RWPE2 (cell line): ENCODE results near the gene CRYGD.

Experiments used
- ATAC-seq: fragments of 200-7000 bp; cut with Tn5 transposase; 3 replicates; pipeline ENCODE4 v1.9.1; 2021; ENCODE audit warnings: low read depth
- DNase-seq: peaks from one replicate; pipeline ENCODE4 v3.0.0-alpha.2; 2020; ENCODE audit warnings: low spot score
- H3K27ac ChIP-seq: fragments of 450-650 bp; 2 replicates; pipeline ENCODE4 v1.5.1; 2017; ENCODE audit warnings: mild to moderate bottlenecking; ENCODE audit not compliant: poor library complexity, severe bottlenecking
- H3K27me3 ChIP-seq: fragments of 250-450 bp; sonication (Bioruptor Pico); 2 replicates; pipeline ENCODE4 v1.5.1; 2021; ENCODE audit warnings: mild to moderate bottlenecking, moderate library complexity; ENCODE audit not compliant: insufficient read depth, poor library complexity, severe bottlenecking
- H3K36me3 ChIP-seq: fragments of 250-450 bp; sonication (Bioruptor Pico); 2 replicates; pipeline ENCODE4 v1.5.1; 2020; ENCODE audit warnings: low read depth, mild to moderate bottlenecking, moderate library complexity
- H3K4me1 ChIP-seq: fragments of 250-450 bp; sonication (Bioruptor Pico); 2 replicates; pipeline ENCODE4 v1.5.1; 2021; ENCODE audit warnings: mild to moderate bottlenecking, moderate library complexity; ENCODE audit not compliant: insufficient read depth, poor library complexity, severe bottlenecking
- H3K4me3 ChIP-seq: fragments of 250-450 bp; sonication (Bioruptor Pico); 2 replicates; pipeline ENCODE4 v1.5.1; 2021; ENCODE audit warnings: mild to moderate bottlenecking, moderate library complexity; ENCODE audit not compliant: severe bottlenecking
- H3K9me3 ChIP-seq: fragments of 250-450 bp; sonication (Bioruptor Pico); 2 replicates; pipeline ENCODE4 v1.5.1; 2021; ENCODE audit warnings: mild to moderate bottlenecking, moderate library complexity; ENCODE audit not compliant: severe bottlenecking
- TF ChIP-seq, protein P1 (sequence below): fragments of 450-650 bp; IDR thresholded peaks from one replicate; pipeline ENCODE4 v1.5.1; 2017; ENCODE audit warnings: mild to moderate bottlenecking, moderate library complexity; ENCODE audit not compliant: poor library complexity, severe bottlenecking

CRYGD gene

DNA sequence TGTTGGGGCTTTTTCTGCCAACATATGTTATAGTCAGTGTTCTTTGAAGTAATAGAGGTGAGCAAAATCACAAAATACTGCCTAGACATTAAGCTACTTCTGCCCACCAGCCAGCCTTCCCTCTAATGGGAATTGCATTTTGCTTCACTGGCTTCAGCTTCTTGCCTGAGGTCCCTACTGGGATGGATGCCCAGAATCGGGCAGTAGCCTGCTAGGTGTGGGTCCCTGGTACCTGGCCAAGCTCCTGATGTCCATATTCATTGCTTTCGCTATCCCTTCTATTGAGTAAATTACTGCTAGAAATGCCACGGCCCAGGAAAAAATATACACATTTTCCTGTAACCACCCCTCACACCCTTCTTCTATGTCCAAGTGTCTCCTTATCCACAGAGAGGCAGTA lies 27.0 kb downstream of the CRYGD start:
- no peaks in the 10 kb centered on the region for H3K4me1 ChIP-seq
- TF ChIP-seq, protein P1, sequence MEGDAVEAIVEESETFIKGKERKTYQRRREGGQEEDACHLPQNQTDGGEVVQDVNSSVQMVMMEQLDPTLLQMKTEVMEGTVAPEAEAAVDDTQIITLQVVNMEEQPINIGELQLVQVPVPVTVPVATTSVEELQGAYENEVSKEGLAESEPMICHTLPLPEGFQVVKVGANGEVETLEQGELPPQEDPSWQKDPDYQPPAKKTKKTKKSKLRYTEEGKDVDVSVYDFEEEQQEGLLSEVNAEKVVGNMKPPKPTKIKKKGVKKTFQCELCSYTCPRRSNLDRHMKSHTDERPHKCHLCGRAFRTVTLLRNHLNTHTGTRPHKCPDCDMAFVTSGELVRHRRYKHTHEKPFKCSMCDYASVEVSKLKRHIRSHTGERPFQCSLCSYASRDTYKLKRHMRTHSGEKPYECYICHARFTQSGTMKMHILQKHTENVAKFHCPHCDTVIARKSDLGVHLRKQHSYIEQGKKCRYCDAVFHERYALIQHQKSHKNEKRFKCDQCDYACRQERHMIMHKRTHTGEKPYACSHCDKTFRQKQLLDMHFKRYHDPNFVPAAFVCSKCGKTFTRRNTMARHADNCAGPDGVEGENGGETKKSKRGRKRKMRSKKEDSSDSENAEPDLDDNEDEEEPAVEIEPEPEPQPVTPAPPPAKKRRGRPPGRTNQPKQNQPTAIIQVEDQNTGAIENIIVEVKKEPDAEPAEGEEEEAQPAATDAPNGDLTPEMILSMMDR: no peak
- no peaks in the 10 kb centered on the region for H3K27me3 ChIP-seq
- H3K36me3 ChIP-seq: no peaks in the 10 kb centered on the region
- H3K9me3 ChIP-seq: no peaks in the 10 kb centered on the region
- ATAC-seq (no peak), DNase-seq (no peak)
- no peak overlapping the region for H3K27ac ChIP-seq
- no peak overlapping the region for H3K4me3 ChIP-seq

DNA sequence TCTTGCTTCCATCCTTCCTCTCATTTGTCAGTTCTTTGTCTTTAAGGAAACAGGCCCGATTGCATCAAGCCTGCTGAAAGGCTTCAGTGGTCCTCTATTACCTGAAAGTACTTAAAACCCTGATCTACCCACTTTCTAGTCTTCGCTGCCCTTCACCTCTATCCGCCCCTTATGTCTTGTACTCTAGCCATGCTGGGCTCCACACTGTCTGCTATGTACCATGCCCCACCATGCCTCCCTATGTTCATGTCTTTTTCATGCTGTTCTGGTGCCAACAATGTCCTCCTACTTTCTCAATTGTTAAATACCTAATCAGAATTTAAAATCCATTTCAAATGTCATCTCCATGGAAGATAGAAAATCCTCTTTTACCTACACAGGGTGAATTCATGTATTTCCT lies 28.2 kb downstream of the CRYGD start:
- Histone ChIP-seq H3K9me3 (no peaks in the 10 kb centered on the region), H3K27ac (no peak overlapping the region), H3K36me3 (no peaks in the 10 kb centered on the region), H3K4me3 (no peak overlapping the region), H3K27me3 (no peaks in the 10 kb centered on the region), H3K4me1 (no peaks in the 10 kb centered on the region)
- no peak for ATAC-seq
- no peak for DNase-seq
- TF ChIP-seq, protein P1: no peak

DNA sequence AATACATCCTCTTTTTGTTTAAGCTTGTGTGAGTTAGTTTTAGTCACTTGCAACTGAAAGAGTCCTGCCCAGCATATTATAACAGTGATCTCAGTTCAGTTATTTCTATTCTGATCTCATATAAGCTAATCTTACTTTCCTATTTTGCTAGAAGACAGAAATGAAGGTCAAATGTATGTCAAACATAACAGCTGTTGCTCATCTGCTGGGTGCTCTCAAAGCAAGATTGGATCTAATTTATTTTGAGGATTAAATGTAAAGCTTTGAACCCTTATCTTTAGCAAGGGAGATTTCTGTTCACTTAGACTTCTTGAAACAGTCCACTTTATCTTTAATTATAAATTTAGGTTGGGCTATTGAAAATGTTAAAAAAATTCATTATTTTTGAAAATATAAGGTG lies 31.2 kb downstream of the CRYGD start:
- Histone ChIP-seq H3K4me1 (no peaks in the 10 kb centered on the region), H3K27ac (no peak overlapping the region), H3K36me3 (no peaks in the 10 kb centered on the region), H3K27me3 (no peaks in the 10 kb centered on the region), H3K4me3 (no peak overlapping the region), H3K9me3 (no peaks in the 10 kb centered on the region)
- DNase-seq (no peak), ATAC-seq (no peak)
- TF ChIP-seq, protein P1: no peak

DNA sequence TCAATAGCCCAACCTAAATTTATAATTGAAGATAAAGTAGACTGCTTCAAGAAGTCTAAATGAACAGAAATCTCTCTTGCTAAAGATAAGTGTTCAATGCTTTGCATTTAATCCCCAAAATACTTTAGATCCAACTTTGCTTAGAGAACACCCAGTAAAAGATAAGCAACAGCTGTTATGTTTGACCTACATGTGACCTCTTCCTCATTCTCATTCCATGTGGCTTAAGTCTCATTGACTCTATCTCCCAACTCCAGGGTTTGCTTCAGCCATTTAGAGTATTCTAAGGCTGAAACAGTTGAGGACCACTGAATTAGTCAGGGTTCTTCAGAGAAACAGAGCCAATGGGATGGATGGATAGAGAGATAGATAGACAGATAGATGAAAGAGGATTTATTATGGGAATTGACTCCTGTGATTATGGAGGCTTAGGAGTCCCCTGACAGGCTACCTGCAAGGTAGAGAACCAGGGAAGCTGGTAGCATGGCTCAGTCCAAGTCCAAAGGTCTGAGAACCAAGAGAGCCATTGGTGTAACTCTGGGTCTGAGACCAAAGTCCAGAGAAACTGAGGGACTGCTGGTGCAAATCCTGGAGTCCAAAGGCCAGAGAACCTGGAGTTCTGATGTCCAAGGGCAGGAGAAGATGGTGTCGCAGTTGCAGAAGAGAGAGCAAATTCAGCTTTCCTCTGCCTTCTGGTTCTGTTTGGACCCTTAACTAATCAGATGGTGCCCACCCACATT lies 32.1 kb downstream of the CRYGD start:
- DNase-seq (no peak), ATAC-seq (no peak)
- H3K4me3 ChIP-seq: no peak overlapping the region
- no peaks in the 10 kb centered on the region for H3K9me3 ChIP-seq
- H3K27me3 ChIP-seq: no peaks in the 10 kb centered on the region
- H3K36me3 ChIP-seq: no peaks in the 10 kb centered on the region
- TF ChIP-seq, protein P1: no peak
- no peak overlapping the region for H3K27ac ChIP-seq
- H3K4me1 ChIP-seq: no peaks in the 10 kb centered on the region

DNA sequence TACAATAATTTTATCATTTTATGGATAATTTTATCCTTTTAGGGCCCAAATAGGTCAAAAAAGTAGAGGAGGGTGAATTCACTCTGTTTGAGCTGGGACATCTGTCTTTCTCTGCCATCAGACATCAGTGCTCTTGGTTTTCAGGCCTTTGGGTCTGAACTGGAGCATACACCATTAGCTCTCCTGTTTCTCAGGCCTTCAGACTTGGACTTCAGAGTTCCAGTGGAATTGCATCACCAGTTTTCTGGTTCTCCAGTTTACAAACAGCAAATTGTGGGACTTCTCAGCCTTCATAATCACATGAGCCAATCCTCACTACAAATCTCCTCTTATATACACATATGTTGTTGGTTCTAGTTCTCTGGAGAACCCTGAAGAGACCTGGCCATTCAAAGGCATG lies 33.9 kb downstream of the CRYGD start:
- Histone ChIP-seq H3K9me3 (no peaks in the 10 kb centered on the region), H3K27ac (no peak overlapping the region), H3K36me3 (no peaks in the 10 kb centered on the region), H3K4me1 (no peaks in the 10 kb centered on the region), H3K27me3 (no peaks in the 10 kb centered on the region), H3K4me3 (no peak overlapping the region)
- DNase-seq: no peak
- ATAC-seq: no peak
- TF ChIP-seq, protein P1: no peak
